GM06990 (cell line): ENCODE results near the gene PITPNM3.

Experiments used
- DNase-seq: peaks from one replicate; pipeline ENCODE4 v3.0.0-alpha.2; 2011; ENCODE audit not compliant: insufficient read length; ENCODE audit errors: extremely low read depth
- H3K27me3 ChIP-seq: replicated peaks from 2 replicates; pipeline ENCODE4 v1.6.0; 2011; ENCODE audit warnings: low read length; ENCODE audit not compliant: control insufficient read depth, insufficient read depth
- H3K36me3 ChIP-seq: 2 replicates; pipeline ENCODE4 v1.5.1; 2011; ENCODE audit warnings: low read length; ENCODE audit not compliant: control insufficient read depth, insufficient read depth
- H3K4me3 ChIP-seq: replicated peaks from 2 replicates; pipeline ENCODE4 v1.5.1; 2011; ENCODE audit warnings: low read depth, mild to moderate bottlenecking, control low read depth, low read length
- CTCF ChIP-seq: IDR thresholded peaks from 2 replicates; pipeline ENCODE4 v1.5.1; 2011; ENCODE audit warnings: low read length, control low read depth, mild to moderate bottlenecking, inconsistent platforms; ENCODE audit not compliant: insufficient read depth, poor library complexity, severe bottlenecking

Gene PITPNM3

GRCh38 chr17:6502871-6503509 is 53.4 kb downstream of the PITPNM3 start:
- no peak overlapping the region for H3K4me3 ChIP-seq
- no peaks in the 10 kb centered on the region for H3K36me3 ChIP-seq
- no peak for TF ChIP-seq CTCF
- no peak for DNase-seq
- no peaks in the 10 kb centered on the region; the same call in 1 of the 2 replicates for H3K27me3 ChIP-seq

GRCh38 chr17:6502142-6502541 is 54.2 kb downstream of the PITPNM3 start:
- no peak for TF ChIP-seq CTCF
- no peaks in the 10 kb centered on the region for H3K36me3 ChIP-seq
- no peak for DNase-seq
- H3K27me3 ChIP-seq, result no peaks in the 10 kb centered on the region; the same call in 1 of the 2 replicates
- no peak overlapping the region for H3K4me3 ChIP-seq

- no peak for TF ChIP-seq CTCF
- Histone ChIP-seq H3K27me3 (no peaks in the 10 kb centered on the region; the same call in 1 of the 2 replicates), H3K36me3 (no peaks in the 10 kb centered on the region), H3K4me3 (no peak overlapping the region)
- DNase-seq, result no peak
Measured at GRCh38 chr17:6501359-6501758, 55.0 kb downstream of the PITPNM3 start.

GRCh38 chr17:6498901-6499540 is 57.3 kb downstream of the PITPNM3 start:
- DNase-seq, result no peak
- no peak for TF ChIP-seq CTCF
- no peak overlapping the region for H3K4me3 ChIP-seq
- H3K27me3 ChIP-seq, result no peaks in the 10 kb centered on the region; the same call in 1 of the 2 replicates
- H3K36me3 ChIP-seq, result no peaks in the 10 kb centered on the region

- TF ChIP-seq CTCF, result no peak
- DNase-seq, result no peak
- Histone ChIP-seq H3K36me3 (no peaks in the 10 kb centered on the region), H3K4me3 (no peak overlapping the region), H3K27me3 (no peaks in the 10 kb centered on the region; the same call in 1 of the 2 replicates)
Measured at GRCh38 chr17:6498356-6498755, 58.0 kb downstream of the PITPNM3 start.
